ENCODE results near the gene SEC14L1. TPM values are rescaled to one million over a fixed set of nuclear protein-coding genes. Genes with fewer than 3 reads are reported as not detected.

Gene SEC14L1
- total RNA-seq, 1 experiment from 2014 or later: 58.6 TPM

- Histone ChIP-seq H4K8ac (replicated peaks; ENCODE audit: insufficient read length, low read depth, low read length) (no peak overlapping the region), H3K18ac (ENCODE audit: insufficient read length, low read depth, low read length) (no peak overlapping the region), H2BK20ac (ENCODE audit: low read depth, low read length, poor library complexity, severe bottlenecking) (no peak overlapping the region), H3K9ac (ENCODE audit: extremely low read depth, insufficient read length, low read length) (no peak overlapping the region), H4K5ac (ENCODE audit: insufficient read length, low read depth, low read length) (no peak overlapping the region), H4K91ac (ENCODE audit: insufficient read length, low read depth, low read length) (no peak overlapping the region), H3K23me2 (ENCODE audit: insufficient read length, low read depth, low read length, poor library complexity, severe bottlenecking) (no peaks in the 10 kb centered on the region), H3K23ac (ENCODE audit: insufficient read length, low read depth, low read length) (no peak overlapping the region), H2AK5ac (ENCODE audit: insufficient read length, low read length) (no peak overlapping the region), H3K79me1 (ENCODE audit: insufficient read depth, low read depth, low read length, poor library complexity, severe bottlenecking) (no peaks in the 10 kb centered on the region), H3K27me3 (ENCODE audit: insufficient read depth, low read length) (no peaks in the 10 kb centered on the region), H3T11ph (ENCODE audit: low read length) (no peak overlapping the region), H4K20me1 (ENCODE audit: control insufficient read depth, insufficient read depth, insufficient read length) (no peaks in the 10 kb centered on the region), H3K27ac (ENCODE audit: insufficient read length, low read depth, low read length) (no peak overlapping the region), H3K79me2 (ENCODE audit: insufficient read depth, low read length) (no peaks in the 10 kb centered on the region), H3K4me1 (ENCODE audit: insufficient read depth, low read length) (no peaks in the 10 kb centered on the region), H3K4ac (ENCODE audit: low read depth, low read length) (no peak overlapping the region), H2BK5ac (ENCODE audit: insufficient read length, low read length) (no peak overlapping the region), H2BK120ac (ENCODE audit: low read depth, low read length, poor library complexity, severe bottlenecking) (no peak overlapping the region), H3K56ac (ENCODE audit: insufficient read length, low read depth, low read length) (no peak overlapping the region), H2BK12ac (ENCODE audit: insufficient read length, low read depth, low read length) (no peak overlapping the region), H2BK15ac (ENCODE audit: low read depth, low read length) (no peak overlapping the region; the same call in 1 of the 2 replicates), H3K9me3 (ENCODE audit: control insufficient read depth, low read depth, low read length) (no peaks in the 10 kb centered on the region), H3K14ac (ENCODE audit: insufficient read depth, low read length) (0 out of 2 replicates have a peak overlapping the region, but pooled peaks have one; percentile 56), H3K4me2 (ENCODE audit: insufficient read depth, insufficient read length, low read length) (no peak overlapping the region), H2AFZ (ENCODE audit: low read length) (no peak overlapping the region)
- H3K4me3 Mint-ChIP-seq: no peak overlapping the region
- TF ChIP-seq CTCF (conservative IDR thresholded peaks at IDR 0.05): no peak
- no peak for DNase-seq
- peaks cover 5 to 12% (median 12%) of the 10 kb centered on the region in 3 experiments for H3K36me3 Mint-ChIP-seq (ENCODE audit: insufficient read depth in 1 of 3, low read depth in 3 of 3)
- no CpG with 5 or more reads among the region's 15 CpGs for whole genome bisulfite sequencing (ENCODE audit: extremely low coverage, insufficient read length, low lambda C conversion rate)
- peaks cover 3 to 4% of the 10 kb centered on the region in 2 experiments for H3K4me1 Mint-ChIP-seq
- H3K27me3 Mint-ChIP-seq (ENCODE audit: low read depth): peaks cover 5% of the 10 kb centered on the region
- H3K27ac Mint-ChIP-seq: no peak overlapping the region
- H3K9me3 Mint-ChIP-seq: peaks cover 12 to 15% of the 10 kb centered on the region in 2 experiments
Observed at GRCh38 chr17:77133087-77133638, 7.6 kb upstream of the SEC14L1 start.
